ENCODE data around the gene TP53RK.

The TP53RK gene

DNA sequence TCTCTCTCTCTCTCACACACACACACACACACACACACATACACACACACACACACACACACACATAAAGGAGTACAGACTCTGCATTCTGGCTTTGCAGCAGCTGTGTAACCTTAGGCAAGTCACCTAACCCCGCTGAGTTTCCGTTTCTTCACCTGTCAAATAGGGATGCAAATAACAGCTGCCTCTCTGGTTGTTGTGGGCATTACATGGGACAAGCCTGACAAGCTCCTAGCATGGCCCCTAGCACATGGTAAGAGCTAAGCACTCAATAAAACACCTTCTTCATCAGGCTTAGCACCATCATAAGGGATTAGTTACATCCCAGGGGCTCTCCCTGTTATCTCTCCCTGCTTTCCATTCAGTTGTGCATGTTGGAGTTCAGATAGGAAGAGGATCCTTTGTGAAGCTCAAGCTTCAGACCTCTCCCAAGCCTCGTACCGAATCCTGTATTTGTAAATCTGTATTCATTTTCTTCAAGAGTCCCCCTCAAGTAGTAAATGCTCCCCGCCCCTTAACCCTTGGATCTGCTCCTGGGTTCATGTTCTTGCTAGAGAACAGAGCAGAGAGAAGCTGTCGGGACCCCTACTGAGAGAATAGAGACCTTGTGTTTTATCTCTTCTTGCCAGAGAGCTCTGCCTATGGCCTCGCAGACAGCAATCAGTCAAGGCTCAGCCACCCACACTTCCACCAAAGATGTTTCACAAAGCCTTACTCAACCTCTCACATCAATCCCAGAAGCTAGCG, 40.2 kb downstream of the TP53RK start:
- TF ChIP-seq, protein P1, sequence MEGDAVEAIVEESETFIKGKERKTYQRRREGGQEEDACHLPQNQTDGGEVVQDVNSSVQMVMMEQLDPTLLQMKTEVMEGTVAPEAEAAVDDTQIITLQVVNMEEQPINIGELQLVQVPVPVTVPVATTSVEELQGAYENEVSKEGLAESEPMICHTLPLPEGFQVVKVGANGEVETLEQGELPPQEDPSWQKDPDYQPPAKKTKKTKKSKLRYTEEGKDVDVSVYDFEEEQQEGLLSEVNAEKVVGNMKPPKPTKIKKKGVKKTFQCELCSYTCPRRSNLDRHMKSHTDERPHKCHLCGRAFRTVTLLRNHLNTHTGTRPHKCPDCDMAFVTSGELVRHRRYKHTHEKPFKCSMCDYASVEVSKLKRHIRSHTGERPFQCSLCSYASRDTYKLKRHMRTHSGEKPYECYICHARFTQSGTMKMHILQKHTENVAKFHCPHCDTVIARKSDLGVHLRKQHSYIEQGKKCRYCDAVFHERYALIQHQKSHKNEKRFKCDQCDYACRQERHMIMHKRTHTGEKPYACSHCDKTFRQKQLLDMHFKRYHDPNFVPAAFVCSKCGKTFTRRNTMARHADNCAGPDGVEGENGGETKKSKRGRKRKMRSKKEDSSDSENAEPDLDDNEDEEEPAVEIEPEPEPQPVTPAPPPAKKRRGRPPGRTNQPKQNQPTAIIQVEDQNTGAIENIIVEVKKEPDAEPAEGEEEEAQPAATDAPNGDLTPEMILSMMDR (IDR thresholded peaks at IDR 0.05; ENCODE audit: low read depth, low read length) = no peak
- no peak overlapping the region for H3K4me3 ChIP-seq (ENCODE audit: low read depth, low read length)

- no peak overlapping the region for H3K4me3 ChIP-seq (ENCODE audit: low read depth, low read length)
- TF ChIP-seq, protein P1 (IDR thresholded peaks at IDR 0.05; ENCODE audit: low read depth, low read length) = no peak
Measured at GRCh38 chr20:46647469-46647868, 41.8 kb downstream of the TP53RK start.

GRCh38 chr20:46646659-46647380, 42.4 kb downstream of the TP53RK start:
- TF ChIP-seq, protein P1 (IDR thresholded peaks at IDR 0.05; ENCODE audit: low read depth, low read length) = no peak
- H3K4me3 ChIP-seq (ENCODE audit: low read depth, low read length) = no peak overlapping the region

DNA sequence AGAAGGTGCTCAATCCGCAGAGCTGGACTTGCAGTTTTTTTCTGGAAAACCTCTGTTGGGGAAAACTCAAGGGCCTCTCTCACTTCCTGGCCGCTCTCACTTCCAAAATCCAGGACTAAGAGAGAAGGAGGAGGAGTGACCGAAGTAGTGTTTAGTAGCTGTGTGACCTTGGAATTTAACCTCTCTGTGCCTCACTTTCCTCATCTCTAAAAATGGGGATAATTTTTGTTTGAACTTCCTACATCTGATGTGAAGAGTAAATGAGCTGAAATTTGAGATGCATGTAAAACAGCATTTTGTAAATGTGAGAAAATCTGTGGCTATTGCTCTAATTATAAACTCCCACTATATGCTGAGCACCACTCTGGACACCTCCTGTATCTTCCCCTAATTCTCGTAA, 43.1 kb downstream of the TP53RK start:
- no peak overlapping the region for H3K4me3 ChIP-seq (ENCODE audit: low read depth, low read length)
- TF ChIP-seq, protein P1 (IDR thresholded peaks at IDR 0.05; ENCODE audit: low read depth, low read length) = no peak

DNA sequence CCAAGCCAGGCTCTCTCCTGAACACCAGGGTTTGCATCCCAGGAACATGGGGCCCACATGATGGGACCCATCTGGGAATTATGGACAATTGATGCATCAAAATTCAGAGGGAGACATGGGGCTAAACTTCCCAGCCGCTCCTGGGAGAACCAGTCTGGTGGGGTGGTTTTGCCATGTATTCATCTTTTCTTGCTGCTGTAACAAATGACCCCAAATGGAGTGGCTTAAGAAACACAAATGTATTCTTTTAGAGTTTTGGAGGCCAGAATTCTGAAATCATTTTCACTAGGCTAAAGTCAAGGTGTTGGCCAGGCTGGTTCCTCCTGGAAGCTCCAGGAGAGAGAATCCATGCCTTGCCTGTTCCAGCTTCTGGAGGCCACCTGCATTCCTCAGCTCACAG, 44.5 kb downstream of the TP53RK start:
- TF ChIP-seq, protein P1 (IDR thresholded peaks at IDR 0.05; ENCODE audit: low read depth, low read length) = no peak
- H3K4me3 ChIP-seq (ENCODE audit: low read depth, low read length) = no peak overlapping the region

GRCh38 chr20:46644160-46644559, 45.1 kb downstream of the TP53RK start:
- no peak overlapping the region for H3K4me3 ChIP-seq (ENCODE audit: low read depth, low read length)
- TF ChIP-seq, protein P1 (IDR thresholded peaks at IDR 0.05; ENCODE audit: low read depth, low read length) = no peak

DNA sequence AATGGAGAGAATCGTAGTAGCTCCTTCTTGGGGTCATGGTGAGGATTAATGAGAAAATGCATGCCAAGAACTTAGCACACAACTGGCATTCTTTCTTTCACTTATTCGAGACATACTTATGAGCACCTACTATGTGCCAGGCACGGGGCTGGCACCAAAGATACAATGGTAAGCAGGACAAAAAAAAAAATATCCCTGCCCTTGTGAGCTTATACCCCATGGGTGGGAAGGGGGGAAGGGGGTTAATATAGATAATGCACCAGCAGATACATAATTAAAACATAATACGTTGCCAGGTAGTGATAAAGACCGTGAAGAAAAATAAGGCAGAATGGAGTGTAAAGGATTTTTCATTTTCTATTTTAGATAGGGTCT, 46.3 kb downstream of the TP53RK start:
- no peak overlapping the region for H3K4me3 ChIP-seq (ENCODE audit: low read depth, low read length)
- TF ChIP-seq, protein P1 (IDR thresholded peaks at IDR 0.05; ENCODE audit: low read depth, low read length) = no peak
